ENCODE data around the gene P2RY8. TPM values are rescaled to one million over a fixed set of nuclear protein-coding genes. Genes with fewer than 3 reads are reported as not detected.

Gene P2RY8
- total RNA-seq, 1 experiment from 2014 or later = not detected

- H3K27me3 ChIP-seq (replicated peaks; ENCODE audit: insufficient read depth, low read depth, low read length, poor library complexity) = no peaks in the 10 kb centered on the region
- peaks cover 15% of the 10 kb centered on the region for H3K9me3 ChIP-seq (ENCODE audit: low read depth, low read length, poor library complexity, severe bottlenecking)
- TF ChIP-seq EZH2 (IDR thresholded peaks at IDR 0.05; ENCODE audit: borderline replicate concordance, low read depth, low read length, poor library complexity, severe bottlenecking) (no peak), CTCF (conservative IDR thresholded peaks at IDR 0.05; ENCODE audit: low read depth, low read length) (no peak)
- no TSS peak for BruUV-seq (replicated peaks)
- H3K27ac ChIP-seq (ENCODE audit: low read depth, low read length, poor library complexity, severe bottlenecking) = no peak overlapping the region
- H3K4me3 ChIP-seq (ENCODE audit: low read depth, low read length, poor library complexity, severe bottlenecking) = no peak overlapping the region
- CTCF ChIA-PET = no interaction called here
- H3K4me1 ChIP-seq (ENCODE audit: insufficient read depth, low read length, poor library complexity, severe bottlenecking) = no peaks in the 10 kb centered on the region
- POLR2A ChIA-PET (ENCODE audit: low non-redundant PET) = no interaction called here
- intact Hi-C loops (cut with micrococcal nuclease; ENCODE audit: unreplicated experiment) = no loop called here
- DNase-seq (ENCODE audit: low spot score) = no peak
- peaks cover 24% of the 10 kb centered on the region for H3K36me3 ChIP-seq (ENCODE audit: insufficient read depth, low read length, poor library complexity, severe bottlenecking)
Measured at GRCh38 chrX:1423215-1423614, 113.8 kb downstream of the P2RY8 start.

DNA sequence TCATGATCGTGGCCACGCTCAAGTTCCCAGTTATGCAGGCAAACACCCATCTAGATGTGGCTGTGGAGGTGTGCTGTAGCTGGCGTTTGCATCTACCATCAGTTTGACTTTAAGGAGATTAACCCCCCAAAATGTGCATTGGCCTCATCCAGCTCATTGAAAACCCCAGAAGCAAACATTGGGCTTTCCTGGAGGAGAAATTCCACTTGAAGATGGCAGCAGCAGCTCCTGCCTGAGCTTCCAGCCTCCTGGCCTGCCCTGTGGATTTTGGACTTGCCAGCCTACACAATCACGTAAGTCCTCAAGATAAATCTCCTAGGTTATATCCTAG lies 114.9 kb downstream of the P2RY8 start:
- BruUV-seq (replicated peaks) = no TSS peak
- no peak for DNase-seq (ENCODE audit: low spot score)
- Histone ChIP-seq H3K27ac (ENCODE audit: low read depth, low read length, poor library complexity, severe bottlenecking) (no peak overlapping the region), H3K4me3 (ENCODE audit: low read depth, low read length, poor library complexity, severe bottlenecking) (no peak overlapping the region), H3K4me1 (ENCODE audit: insufficient read depth, low read length, poor library complexity, severe bottlenecking) (no peaks in the 10 kb centered on the region), H3K9me3 (ENCODE audit: low read depth, low read length, poor library complexity, severe bottlenecking) (peaks cover 15% of the 10 kb centered on the region), H3K27me3 (replicated peaks; ENCODE audit: insufficient read depth, low read depth, low read length, poor library complexity) (no peaks in the 10 kb centered on the region), H3K36me3 (ENCODE audit: insufficient read depth, low read length, poor library complexity, severe bottlenecking) (peaks cover 28% of the 10 kb centered on the region)
- CTCF ChIA-PET = no interaction called here
- no peak for TF ChIP-seq CTCF (conservative IDR thresholded peaks at IDR 0.05; ENCODE audit: low read depth, low read length)
- no peak for TF ChIP-seq EZH2 (IDR thresholded peaks at IDR 0.05; ENCODE audit: borderline replicate concordance, low read depth, low read length, poor library complexity, severe bottlenecking)
- intact Hi-C loops (cut with micrococcal nuclease; ENCODE audit: unreplicated experiment) = no loop called here
- POLR2A ChIA-PET (ENCODE audit: low non-redundant PET) = no interaction called here

- Histone ChIP-seq H3K27ac (ENCODE audit: low read depth, low read length, poor library complexity, severe bottlenecking) (no peak overlapping the region), H3K27me3 (replicated peaks; ENCODE audit: insufficient read depth, low read depth, low read length, poor library complexity) (no peaks in the 10 kb centered on the region), H3K4me1 (ENCODE audit: insufficient read depth, low read length, poor library complexity, severe bottlenecking) (no peaks in the 10 kb centered on the region), H3K4me3 (ENCODE audit: low read depth, low read length, poor library complexity, severe bottlenecking) (no peak overlapping the region), H3K36me3 (ENCODE audit: insufficient read depth, low read length, poor library complexity, severe bottlenecking) (peaks cover 29% of the 10 kb centered on the region), H3K9me3 (ENCODE audit: low read depth, low read length, poor library complexity, severe bottlenecking) (peaks cover 15% of the 10 kb centered on the region)
- no peak for DNase-seq (ENCODE audit: low spot score)
- intact Hi-C loops (cut with micrococcal nuclease; ENCODE audit: unreplicated experiment) = no loop called here
- ChIA-PET POLR2A (ENCODE audit: low non-redundant PET) (no interaction called here), CTCF (no interaction called here)
- no peak for TF ChIP-seq EZH2 (IDR thresholded peaks at IDR 0.05; ENCODE audit: borderline replicate concordance, low read depth, low read length, poor library complexity, severe bottlenecking)
- TF ChIP-seq CTCF (conservative IDR thresholded peaks at IDR 0.05; ENCODE audit: low read depth, low read length) = no peak
- no TSS peak for BruUV-seq (replicated peaks)
Measured at GRCh38 chrX:1421433-1422134, 115.4 kb downstream of the P2RY8 start.

Data from A673 (cell line).